Measurements from ENCODE around the gene HIC2.
"Not testable (repeated sequence)": the region's sequence is repeated elsewhere in the genome, so short reads cannot be mapped to it uniquely, and the experiment has no call there.

HIC2 gene

DNA sequence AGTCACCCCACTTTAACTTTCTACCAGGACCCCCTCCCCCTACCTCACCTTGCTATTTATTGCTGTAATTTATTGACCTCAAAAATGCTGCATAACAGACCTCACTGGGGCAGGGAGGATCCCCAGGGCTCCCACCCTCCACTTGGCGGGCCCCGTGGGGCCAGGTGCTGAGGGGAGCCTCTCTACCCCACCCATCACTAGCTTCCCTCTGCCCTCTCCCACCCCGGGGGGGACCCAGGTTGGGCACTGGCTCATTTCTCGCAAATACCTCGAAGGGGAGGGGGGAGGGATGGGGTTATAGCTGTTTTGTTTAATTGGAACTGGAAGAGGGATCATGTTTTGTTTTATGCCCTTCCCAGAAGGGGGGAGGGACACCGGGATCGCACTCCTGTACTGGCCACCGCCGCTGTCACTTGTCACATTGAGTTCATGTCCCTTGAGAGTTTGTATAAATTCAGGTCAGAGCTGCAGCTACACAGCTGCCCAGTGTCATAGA lies 33.7 kb downstream of the HIC2 start:
- DNase-seq, result no peak

- no peak for DNase-seq
Measured at GRCh38 chr22:21451545-21452520, 34.7 kb downstream of the HIC2 start.

- not testable (repeated sequence) for DNase-seq
Measured at GRCh38 chr22:21452666-21453065, 35.5 kb downstream of the HIC2 start.

DNA sequence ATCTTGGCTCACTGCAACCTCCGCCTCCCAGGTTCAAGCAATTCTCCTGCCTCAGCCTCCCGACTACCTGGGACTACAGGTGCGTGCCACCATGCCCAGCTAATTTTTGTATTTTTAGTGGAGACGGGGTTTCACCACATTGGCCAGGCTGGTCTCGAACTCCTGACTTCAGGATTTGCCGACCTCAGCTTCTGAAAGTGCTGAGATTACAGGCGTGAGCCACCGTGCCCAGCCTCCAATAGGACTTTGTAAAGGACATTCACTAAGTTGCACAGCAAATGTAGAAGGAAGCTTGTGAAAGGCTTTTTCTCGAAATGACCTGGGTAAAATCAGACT lies 37.8 kb downstream of the HIC2 start:
- not testable (repeated sequence) for DNase-seq

DNA sequence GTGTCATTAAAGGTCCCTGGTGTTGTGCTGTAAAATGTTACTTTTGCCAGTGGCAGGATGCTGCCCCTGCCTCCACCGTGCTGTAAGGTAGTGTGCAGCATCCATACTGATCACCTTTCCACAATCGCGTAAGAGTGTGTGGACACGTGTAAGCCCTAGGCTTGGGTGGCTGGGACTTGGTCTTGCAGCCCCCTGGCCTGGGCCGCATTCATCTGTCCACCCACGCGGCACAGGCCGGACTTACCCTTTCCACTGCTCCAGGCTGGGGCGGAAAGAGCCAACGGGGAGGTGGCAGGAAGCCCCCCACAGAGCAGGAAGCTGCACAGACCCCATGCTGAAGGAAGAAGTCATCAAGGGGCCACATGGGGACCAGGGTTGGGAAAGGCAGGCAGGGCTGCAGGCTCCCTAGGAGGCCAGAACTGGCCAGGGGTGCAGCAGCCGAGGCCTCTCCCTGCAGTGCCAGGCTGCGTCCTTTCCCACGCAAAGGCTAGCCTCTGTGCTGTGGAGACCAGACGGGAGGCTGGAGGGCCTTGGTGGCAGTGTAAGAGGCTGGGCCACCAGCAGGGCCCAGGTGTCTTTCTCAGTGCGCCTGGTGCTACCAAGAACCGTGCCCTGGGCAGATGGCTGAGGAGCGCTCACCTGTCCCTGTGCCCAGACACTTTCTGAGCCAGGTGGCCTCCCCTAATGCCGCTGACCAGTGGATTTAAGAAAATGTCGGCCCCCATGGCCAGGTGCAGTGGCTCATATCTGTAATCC lies 38.3 kb downstream of the HIC2 start:
- no peak for DNase-seq

GRCh38 chr22:21457023-21457787 lies 40.0 kb downstream of the HIC2 start:
- DNase-seq, result no peak

- not testable (repeated sequence) for DNase-seq
Measured at GRCh38 chr22:21462672-21463071, 45.5 kb downstream of the HIC2 start.

DNA sequence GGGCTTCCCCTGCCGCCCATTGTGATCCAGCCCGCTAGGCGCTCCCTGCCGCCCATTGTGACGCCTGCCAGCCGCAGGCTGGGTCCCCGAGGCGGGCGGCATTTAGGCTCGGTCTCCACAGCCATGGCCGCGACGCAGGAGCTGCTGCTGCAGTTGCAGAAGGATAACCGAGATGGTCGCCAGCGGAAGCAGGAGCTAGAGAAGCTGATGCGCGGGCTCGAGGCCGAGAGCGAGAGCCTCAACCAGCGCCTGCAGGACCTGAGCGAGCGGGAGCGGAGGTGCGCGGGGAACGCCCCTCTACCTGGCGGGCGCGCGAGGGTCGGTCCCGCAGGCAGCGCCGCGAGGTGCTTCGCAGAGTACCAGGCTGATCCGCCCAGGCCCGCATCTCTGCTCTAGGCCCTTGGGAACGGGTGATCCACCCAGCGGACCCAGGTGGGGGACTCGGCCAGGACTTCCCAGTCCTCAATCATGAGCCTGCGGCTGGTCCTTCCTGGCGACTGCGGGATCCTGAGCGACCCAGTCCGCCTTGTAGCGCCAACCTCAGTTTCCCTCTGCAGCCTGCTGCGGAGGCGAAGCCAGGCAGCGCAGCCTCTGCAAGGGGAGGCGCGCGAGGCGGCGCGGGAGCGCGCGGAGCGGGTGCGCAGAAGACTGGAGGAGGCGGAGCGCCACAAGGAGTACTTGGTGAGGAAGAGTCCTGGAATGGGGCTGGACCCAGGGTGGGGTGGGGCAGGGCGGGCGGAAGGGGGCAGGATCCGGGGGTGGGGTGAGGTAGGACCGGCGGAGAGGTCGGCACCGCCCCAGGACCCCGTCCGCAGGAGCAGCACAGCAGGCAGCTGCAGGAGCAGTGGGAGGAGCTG lies 50.4 kb downstream of the HIC2 start, which contains the start of gene TMEM191C:
TSS of gene TMEM191C (plus strand) at position 51 of the 857 bp plus-strand sequence. CDS start at position 124, 73 bp downstream.
- not testable (repeated sequence) for DNase-seq

DNA sequence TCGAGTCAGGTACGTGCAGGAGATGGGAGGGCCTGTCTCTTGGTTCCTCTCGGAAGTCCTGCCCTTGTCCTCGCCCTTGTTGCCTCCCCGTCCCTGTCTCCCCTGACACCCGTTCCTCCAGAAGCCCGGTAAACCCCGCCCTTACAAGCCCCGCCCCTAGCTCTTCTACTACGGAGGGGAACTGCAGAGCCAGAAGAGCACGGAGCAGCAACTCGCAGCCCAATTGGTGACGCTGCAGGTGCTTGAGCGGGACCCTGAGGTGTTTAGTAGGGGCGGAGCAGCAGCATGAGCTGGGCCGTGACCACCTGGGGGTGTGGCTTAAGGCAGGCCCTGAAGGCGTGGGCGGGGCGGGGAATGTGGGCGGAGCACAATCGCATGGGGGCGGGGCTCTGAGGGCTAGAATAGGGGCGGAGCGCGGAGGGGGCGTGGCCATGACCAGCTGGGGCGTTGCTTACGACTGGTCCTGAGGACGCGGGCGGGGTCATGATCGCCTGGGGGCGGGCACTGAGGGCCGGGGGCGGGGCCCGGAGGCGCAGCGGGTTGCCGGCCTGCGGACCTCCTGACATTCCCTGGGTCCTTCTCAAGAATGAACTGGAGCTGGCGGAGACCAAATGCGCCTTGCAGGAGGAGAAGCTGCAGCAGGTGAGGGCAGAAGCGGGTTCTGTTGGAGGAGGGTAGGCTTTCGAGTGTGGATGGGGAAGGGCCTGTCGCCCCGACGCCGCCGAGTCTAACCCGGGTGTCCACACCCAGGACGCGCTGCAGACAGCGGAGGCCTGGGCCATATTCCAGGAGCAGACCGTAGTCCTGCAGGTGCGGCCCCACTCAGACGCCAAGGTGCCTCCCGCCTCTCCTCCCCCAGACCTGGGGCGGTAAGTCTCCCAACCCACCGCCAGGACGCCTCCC lies 51.3 kb downstream of the HIC2 start:
- peak; percentile 89 to 93 for DNase-seq

GRCh38 chr22:21469097-21469994 lies 52.2 kb downstream of the HIC2 start:
- not testable (repeated sequence) for DNase-seq

DNA sequence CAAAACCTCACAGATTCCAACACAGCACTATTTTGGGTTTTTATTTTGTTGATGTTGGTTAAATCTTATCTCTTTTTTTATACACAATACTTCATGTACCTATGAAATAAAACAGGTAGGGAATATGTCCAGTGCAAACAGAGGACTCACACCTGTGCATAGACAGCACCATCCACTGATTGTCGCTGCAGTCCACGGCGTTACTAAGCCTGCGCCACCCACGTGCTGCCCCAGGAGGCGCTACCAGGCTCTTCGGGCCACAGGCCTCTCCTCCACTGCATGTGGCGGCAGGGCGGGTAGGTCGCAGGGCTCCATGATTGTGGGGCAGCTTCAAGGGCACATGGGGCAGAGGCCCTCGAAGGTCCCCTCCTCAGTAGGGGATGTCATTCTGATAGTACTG lies 55.8 kb downstream of the HIC2 start:
- not testable (repeated sequence) for DNase-seq

DNA sequence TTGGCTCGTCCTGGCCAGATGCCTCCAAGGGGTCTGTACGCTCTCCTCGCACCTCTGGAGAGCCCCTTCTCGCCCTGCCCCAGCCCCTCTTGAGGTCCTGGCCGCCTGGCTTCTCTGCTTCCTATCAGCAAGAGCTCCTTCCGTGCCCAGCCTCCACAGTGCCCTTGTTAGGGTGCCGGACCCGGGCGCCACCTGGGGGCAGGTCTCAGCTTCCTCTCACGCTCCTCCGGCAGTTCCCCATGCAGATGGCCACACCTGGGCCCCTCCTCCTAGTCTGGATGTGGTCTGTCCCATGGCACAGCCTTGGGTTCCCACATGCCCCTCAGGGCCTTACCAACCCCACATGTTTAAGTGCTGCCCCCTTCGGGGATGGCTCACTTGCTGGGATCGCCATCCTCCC lies 56.5 kb downstream of the HIC2 start:
- not testable (repeated sequence) for DNase-seq

- DNase-seq, result not testable (repeated sequence)
Measured at GRCh38 chr22:21484039-21484438, 66.9 kb downstream of the HIC2 start.

DNA sequence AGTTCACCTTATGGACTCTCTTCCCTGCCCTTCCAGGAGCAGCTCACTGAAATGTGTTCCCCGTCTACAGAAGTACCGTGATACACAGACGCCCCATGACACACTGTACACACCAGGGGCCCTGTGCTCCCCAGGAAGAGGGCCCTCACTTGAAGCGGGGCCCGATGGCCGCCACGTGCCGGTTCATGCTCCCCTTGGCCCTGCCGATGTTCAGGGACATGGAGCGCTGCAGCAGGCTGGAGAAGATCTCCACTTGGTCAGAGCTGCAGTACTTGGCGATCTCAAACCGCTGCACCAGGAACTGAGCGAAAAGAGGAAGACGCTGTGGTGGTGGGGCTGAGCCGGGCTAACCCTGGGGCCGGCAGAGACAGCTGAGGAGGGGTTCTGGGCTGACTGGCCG lies 70.6 kb downstream of the HIC2 start:
- not testable (repeated sequence) for DNase-seq

GRCh38 chr22:21489149-21489680 lies 72.0 kb downstream of the HIC2 start:
- DNase-seq, result peak in 1 of 2 donors; percentile 2

- not testable (repeated sequence) for DNase-seq
Measured at GRCh38 chr22:21490556-21490955, 73.4 kb downstream of the HIC2 start.

GRCh38 chr22:21492271-21492670 lies 75.1 kb downstream of the HIC2 start:
- not testable (repeated sequence) for DNase-seq

GRCh38 chr22:21493789-21494782 lies 76.9 kb downstream of the HIC2 start:
- not testable (repeated sequence) for DNase-seq

Measured in inflammatory macrophage (primary cell).